Colonic mucosa (tissue), 4 donors: ENCODE measurements around the gene ZNF777. TPM values are rescaled to one million over a fixed set of nuclear protein-coding genes. Genes with fewer than 3 reads are reported as not detected.

Experiments
- DNase-seq: peaks from one replicate; pipeline ENCODE4 v3.0.0-alpha.2; 2020
- H3K27ac ChIP-seq: fragments of 200-600 bp; one replicate; pipeline ENCODE4 v1.8.0; 2021
- H3K27me3 ChIP-seq: fragments of 200-600 bp; one replicate; pipeline ENCODE4 v1.8.0; 2021
- H3K36me3 ChIP-seq: fragments of 200-600 bp; one replicate; pipeline ENCODE4 v1.8.0; 2021
- H3K4me1 ChIP-seq: fragments of 200-600 bp; one replicate; pipeline ENCODE4 v1.8.0; 2021; ENCODE audit warnings: mild to moderate bottlenecking
- H3K4me3 ChIP-seq: fragments of 200-600 bp; one replicate; pipeline ENCODE4 v1.8.0; 2021
- H3K9ac ChIP-seq, 2 donors: one replicate each; pipeline ENCODE4 v1.7.0; 2013; ENCODE audit warnings: control low read depth in 2 of 2, low read depth in 2 of 2, low read length in 2 of 2
- H3K9me3 ChIP-seq: fragments of 200-600 bp; one replicate; pipeline ENCODE4 v1.8.0; 2021
- CTCF ChIP-seq: fragments of 200-600 bp; IDR thresholded peaks from one replicate; pipeline ENCODE4 v1.8.0; 2022; ENCODE audit warnings: antibody characterized with exemption, mild to moderate bottlenecking
- intact Hi-C: fragments of 100-400 bp; cut with DNase I; formaldehyde crosslinking; loops from one replicate; pipeline ENCODE4 v1.14.1; 2022
- total RNA-seq, 2 donors: library from RNA; stranded (reverse); fragmentation: NEBNext Ultra II Directional in 1 of 2; extraction: Animal tissue kit (Norgen Biotek cat#: 25700) in 1 of 2; gene quantifications; one replicate each; pipeline ENCODE4 v1.2.1, GENCODE V29; 2021
- donor health status: healthy.
- donor health status: DM: no; HTN: no; CAD: no.
- donor health status: DM: no; HTN: no; CAD: no.

The ZNF777 gene
- total RNA-seq, 2 donors from 2014 or later: 9.5 to 13.1 TPM

- Histone ChIP-seq H3K36me3 (no peaks in the 10 kb centered on the region), H3K4me3 (no peak overlapping the region), H3K4me1 (no peaks in the 10 kb centered on the region), H3K27me3 (no peaks in the 10 kb centered on the region), H3K27ac (no peak overlapping the region), H3K9me3 (no peaks in the 10 kb centered on the region), H3K9ac (no peak overlapping the region)
- TF ChIP-seq CTCF: no peak
- no peak for DNase-seq
- intact Hi-C loops: no loop called here
Observed at GRCh38 chr7:149468208-149468607, 7.3 kb upstream of the ZNF777 start.

GRCh38 chr7:149467321-149467859 is 6.5 kb upstream of the ZNF777 start:
- Histone ChIP-seq H3K9me3 (no peaks in the 10 kb centered on the region), H3K36me3 (no peaks in the 10 kb centered on the region), H3K27ac (no peak overlapping the region), H3K4me1 (no peaks in the 10 kb centered on the region), H3K27me3 (no peaks in the 10 kb centered on the region), H3K4me3 (no peak overlapping the region), H3K9ac (no peak overlapping the region)
- no peak for TF ChIP-seq CTCF
- intact Hi-C loops: no loop called here
- DNase-seq: no peak

- H3K27ac ChIP-seq: no peak overlapping the region
- intact Hi-C loops: no loop called here
Observed at GRCh38 chr7:149466364-149466763, 5.5 kb upstream of the ZNF777 start.

GRCh38 chr7:149463500-149464161 is 2.8 kb upstream of the ZNF777 start:
- Histone ChIP-seq H3K9ac (no peak overlapping the region), H3K36me3 (no peaks in the 10 kb centered on the region), H3K4me3 (no peak overlapping the region), H3K27me3 (no peaks in the 10 kb centered on the region), H3K27ac (no peak overlapping the region), H3K9me3 (no peaks in the 10 kb centered on the region), H3K4me1 (no peaks in the 10 kb centered on the region)
- intact Hi-C loops: no loop called here
- TF ChIP-seq CTCF: no peak
- DNase-seq: no peak

More at GRCh38 chr7:149466364-149466763, 5.5 kb upstream of the ZNF777 start:
- Histone ChIP-seq H3K9me3 (no peaks in the 10 kb centered on the region), H3K27me3 (no peaks in the 10 kb centered on the region), H3K4me1 (no peaks in the 10 kb centered on the region), H3K4me3 (no peak overlapping the region), H3K36me3 (no peaks in the 10 kb centered on the region), H3K9ac (no peak overlapping the region)
- TF ChIP-seq CTCF: no peak
- DNase-seq: no peak

GRCh38 chr7:149462101-149462520 is 1.2 kb upstream of the ZNF777 start:
- Histone ChIP-seq H3K9ac (no peak overlapping the region), H3K27ac (no peak overlapping the region), H3K9me3 (no peaks in the 10 kb centered on the region), H3K27me3 (no peaks in the 10 kb centered on the region), H3K4me1 (no peaks in the 10 kb centered on the region), H3K36me3 (no peaks in the 10 kb centered on the region), H3K4me3 (no peak overlapping the region)
- DNase-seq: no peak
- TF ChIP-seq CTCF: no peak
- intact Hi-C loops: no loop called here
